HFF-Myc (cell line): ENCODE measurements around the gene CDK11B.

ENCODE experiments used
- DNase-seq: peaks from one replicate; pipeline ENCODE4 v3.0.0-alpha.2; 2011; ENCODE audit warnings: low read depth; ENCODE audit errors: extremely low read depth
- H3K4me3 ChIP-seq: replicated peaks from 2 replicates; pipeline ENCODE4 v1.5.1; 2011; ENCODE audit warnings: low read depth, mild to moderate bottlenecking, control low read depth, low read length
- TF ChIP-seq, protein P1 (sequence below): IDR thresholded peaks from 2 replicates; pipeline ENCODE4 v1.5.1; 2012; ENCODE audit warnings: mild to moderate bottlenecking, low read depth, low read length, control low read depth; ENCODE audit errors: missing control alignments

The CDK11B gene

DNA sequence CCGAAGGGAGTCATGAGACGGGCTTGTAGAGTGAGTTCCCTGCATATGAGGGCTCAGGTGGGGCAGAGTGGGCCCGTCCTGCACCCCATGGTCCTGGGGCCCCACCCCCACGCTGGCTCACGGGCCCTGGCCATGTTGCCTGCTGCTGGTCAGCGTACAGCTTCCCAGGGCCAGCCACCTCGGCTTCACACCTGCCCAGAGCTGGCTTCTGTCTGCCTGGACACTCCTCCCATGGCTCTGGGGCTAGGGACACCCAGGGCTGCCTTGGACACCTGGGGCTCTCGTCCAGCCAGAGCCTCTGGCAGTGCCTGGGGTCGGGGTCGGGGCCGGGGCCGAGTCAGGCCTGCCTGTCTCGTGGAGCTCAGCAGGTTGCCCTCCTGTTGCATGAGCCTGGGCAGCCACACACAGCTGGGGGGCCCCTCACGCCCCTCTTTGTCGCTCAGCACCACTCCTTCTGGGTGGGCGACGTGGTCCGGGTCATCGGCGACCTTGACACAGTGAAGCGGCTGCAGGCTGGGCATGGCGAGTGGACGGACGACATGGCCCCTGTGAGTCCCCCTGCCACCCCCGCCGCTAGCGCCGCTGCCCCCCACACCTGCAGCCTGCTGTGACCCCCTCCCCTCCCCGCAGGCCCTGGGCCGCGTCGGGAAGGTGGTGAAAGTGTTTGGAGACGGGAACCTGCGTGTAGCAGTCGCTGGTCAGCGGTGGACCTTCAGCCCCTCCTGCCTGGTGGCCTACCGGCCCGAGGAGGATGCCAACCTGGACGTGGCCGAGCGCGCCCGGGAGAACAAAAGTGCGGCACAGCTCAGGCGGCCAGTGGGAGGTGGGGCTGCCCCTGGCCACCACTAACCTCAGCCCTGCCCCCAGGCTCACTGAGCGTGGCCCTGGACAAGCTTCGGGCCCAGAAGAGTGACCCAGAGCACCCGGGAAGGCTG lies 32.3 kb downstream of the CDK11B start:
- no peak for DNase-seq
- no peak overlapping the region for H3K4me3 ChIP-seq
- TF ChIP-seq, protein P1, sequence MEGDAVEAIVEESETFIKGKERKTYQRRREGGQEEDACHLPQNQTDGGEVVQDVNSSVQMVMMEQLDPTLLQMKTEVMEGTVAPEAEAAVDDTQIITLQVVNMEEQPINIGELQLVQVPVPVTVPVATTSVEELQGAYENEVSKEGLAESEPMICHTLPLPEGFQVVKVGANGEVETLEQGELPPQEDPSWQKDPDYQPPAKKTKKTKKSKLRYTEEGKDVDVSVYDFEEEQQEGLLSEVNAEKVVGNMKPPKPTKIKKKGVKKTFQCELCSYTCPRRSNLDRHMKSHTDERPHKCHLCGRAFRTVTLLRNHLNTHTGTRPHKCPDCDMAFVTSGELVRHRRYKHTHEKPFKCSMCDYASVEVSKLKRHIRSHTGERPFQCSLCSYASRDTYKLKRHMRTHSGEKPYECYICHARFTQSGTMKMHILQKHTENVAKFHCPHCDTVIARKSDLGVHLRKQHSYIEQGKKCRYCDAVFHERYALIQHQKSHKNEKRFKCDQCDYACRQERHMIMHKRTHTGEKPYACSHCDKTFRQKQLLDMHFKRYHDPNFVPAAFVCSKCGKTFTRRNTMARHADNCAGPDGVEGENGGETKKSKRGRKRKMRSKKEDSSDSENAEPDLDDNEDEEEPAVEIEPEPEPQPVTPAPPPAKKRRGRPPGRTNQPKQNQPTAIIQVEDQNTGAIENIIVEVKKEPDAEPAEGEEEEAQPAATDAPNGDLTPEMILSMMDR = no peak

DNA sequence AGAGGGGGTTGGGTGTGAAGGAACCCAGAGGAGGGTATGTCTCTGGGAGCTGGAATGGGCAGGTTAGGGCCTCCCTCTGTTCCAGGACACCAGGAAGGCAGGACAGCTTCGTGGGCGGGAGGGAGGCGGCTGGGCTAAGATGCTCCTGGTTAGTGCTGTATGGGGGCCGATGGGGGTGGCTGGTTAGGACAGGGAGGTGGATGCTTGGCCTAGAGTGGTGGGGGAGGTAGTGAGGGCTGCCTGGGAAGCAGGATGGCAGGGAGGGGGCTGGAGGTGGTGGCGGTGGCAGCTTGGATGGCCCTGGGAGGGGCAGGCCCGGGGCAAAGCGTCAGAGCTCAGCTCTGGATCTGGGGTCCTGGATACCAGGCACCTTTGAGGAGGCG lies 33.0 kb downstream of the CDK11B start:
- no peak overlapping the region for H3K4me3 ChIP-seq
- DNase-seq = no peak
- TF ChIP-seq, protein P1 = no peak

DNA sequence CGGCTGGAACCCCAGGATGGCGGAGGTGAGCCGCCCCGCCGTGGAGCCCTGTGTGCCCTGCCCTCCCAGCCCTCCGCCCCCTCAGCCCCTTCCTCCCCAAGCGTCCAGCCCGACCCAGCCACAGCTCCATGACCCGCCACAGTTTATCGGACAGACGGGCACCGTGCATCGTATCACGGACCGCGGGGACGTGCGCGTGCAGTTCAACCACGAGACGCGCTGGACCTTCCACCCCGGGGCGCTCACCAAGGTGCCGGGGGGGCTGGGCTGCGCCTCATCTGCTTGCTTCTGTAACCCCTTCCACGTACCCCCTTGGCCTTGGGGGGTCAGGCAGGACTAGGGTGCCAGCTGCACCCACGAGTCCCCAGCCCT lies 33.4 kb downstream of the CDK11B start:
- no peak overlapping the region for H3K4me3 ChIP-seq
- TF ChIP-seq, protein P1 = no peak
- DNase-seq = no peak

DNA sequence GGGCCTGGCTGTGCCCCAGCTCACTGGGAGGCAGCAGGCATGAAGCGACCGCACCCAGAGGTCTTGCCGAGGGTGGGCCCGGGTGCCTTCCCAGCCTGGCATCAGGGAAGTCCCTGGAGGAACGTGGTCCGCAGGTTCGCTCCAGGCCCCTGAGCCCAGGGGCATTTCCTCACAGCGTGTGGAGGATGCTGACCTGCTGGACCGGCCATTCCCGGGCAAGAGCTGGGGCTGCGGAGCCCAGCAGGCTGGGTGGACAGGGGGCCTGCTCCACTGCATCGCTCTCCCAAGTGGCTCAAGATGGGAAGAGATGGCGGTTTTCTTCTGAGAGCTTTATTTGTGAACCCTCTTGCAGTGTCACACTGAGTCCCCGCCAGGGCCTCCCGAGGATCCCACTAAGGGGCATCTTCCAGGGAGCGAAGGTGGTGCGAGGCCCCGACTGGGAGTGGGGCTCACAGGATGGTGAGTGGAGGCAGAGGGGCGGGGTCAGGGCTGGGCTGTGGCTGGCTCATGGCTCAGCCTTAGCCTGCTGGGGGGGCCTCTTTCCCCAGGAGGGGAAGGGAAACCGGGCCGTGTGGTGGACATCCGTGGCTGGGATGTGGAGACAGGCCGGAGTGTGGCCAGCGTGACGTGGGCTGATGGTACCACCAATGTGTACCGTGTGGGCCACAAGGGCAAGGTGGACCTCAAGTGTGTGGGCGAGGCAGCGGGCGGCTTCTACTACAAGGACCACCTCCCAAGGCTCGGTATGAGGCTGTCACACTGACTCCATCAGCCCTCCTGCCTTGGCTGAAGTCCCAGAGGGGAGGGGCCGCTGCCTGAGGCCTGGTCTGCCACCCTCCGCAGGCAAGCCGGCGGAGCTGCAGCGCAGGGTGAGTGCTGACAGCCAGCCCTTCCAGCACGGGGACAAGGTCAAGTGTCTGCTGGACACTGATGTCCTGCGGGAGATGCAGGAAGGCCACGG lies 34.1 kb downstream of the CDK11B start:
- H3K4me3 ChIP-seq = no peak overlapping the region
- TF ChIP-seq, protein P1 = no peak
- DNase-seq = no peak

DNA sequence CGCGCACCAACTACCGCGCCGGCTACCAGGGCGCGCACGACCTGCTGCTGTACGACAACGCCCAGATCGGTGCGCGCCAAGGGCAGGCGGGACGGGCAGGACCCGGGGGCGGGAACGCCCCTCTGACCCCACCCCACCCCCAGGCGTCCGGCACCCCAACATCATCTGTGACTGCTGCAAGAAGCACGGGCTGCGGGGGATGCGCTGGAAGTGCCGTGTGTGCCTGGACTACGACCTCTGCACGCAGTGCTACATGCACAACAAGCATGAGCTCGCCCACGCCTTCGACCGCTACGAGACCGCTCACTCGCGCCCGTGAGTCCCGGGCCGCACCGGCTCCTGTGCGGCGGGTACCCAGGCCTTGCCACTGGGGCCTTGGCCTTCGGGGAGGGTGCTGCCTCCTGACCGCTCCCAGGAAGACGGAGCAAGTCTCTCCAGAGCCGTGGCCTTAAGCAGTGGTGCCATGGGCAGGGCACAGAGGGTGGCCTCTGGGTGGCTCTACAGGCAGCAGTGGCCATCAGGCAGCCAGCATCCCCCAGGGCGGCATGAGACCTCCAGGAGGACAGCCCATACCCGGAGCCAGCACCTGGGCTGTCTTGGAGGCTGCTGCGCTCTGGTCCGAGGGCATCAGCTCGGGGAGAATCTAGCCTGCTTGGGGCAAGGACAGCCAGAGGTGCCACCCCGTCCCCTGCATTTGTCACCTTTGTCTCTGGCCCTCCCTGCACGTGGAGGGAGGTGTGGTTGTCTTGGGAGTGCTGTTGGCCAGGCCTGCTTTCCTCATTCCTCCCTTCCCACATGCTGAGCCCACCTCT lies 35.0 kb downstream of the CDK11B start:
- H3K4me3 ChIP-seq = no peak overlapping the region
- TF ChIP-seq, protein P1 = no peak
- no peak for DNase-seq

DNA sequence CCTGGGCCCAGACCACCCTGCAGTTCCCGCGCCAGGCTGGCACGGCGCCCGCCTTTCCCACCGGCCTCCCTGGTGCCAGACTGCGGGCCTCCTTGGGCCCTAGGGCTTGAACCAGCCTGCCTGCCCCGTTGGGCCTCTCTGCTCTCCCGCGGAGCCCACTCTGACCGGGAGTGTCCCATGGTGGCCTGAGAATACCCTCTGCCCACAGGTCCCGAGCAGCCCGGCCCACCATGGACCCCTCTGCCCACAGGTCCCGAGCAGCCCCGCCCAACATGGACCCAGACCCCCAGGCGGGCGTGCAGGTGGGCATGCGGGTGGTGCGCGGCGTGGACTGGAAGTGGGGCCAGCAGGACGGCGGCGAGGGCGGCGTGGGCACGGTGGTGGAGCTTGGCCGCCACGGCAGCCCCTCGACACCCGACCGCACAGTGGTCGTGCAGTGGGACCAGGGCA lies 35.6 kb downstream of the CDK11B start:
- no peak overlapping the region for H3K4me3 ChIP-seq
- TF ChIP-seq, protein P1 = no peak
- DNase-seq = no peak
